ENCODE measurements around the gene MYO5A.

The MYO5A gene

DNA sequence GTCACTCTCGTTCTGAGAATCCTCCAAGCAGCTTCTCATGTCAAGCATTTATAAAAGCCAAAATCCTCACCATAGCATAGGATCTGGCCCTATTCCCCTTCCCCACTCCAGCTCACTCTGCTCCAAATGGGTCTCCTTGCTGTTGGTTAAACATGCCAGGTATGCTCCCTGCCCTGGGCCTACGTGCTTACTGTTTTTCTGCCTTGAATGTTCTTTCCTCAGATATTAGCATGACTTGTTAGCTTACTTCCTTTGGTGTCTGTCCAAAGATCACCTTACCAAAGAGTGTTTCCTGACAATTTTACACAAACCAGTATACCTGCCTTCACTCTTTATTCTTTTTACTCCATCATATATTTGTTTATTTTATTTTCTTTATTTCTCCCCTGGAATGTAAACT is 200.0 kb downstream of the MYO5A start (continued):
- TF ChIP-seq, protein P1, sequence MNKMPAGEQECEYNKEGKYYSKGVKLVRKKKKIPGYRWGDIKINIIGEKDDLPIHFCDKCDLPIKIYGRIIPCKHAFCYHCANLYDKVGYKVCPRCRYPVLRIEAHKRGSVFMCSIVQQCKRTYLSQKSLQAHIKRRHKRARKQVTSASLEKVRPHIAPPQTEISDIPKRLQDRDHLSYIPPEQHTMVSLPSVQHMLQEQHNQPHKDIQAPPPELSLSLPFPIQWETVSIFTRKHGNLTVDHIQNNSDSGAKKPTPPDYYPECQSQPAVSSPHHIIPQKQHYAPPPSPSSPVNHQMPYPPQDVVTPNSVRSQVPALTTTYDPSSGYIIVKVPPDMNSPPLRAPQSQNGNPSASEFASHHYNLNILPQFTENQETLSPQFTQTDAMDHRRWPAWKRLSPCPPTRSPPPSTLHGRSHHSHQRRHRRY (tag by site-specific recombination; IDR thresholded peaks at IDR 0.05): no peak
- no peak for TF ChIP-seq ZNF501 (tag by site-specific recombination; IDR thresholded peaks at IDR 0.05)
- TF ChIP-seq ZNF792 (tag by site-specific recombination; IDR thresholded peaks at IDR 0.05): no peak
- TF ChIP-seq ZNF211 (tag by site-specific recombination; IDR thresholded peaks at IDR 0.05; ENCODE audit: low read depth): no peak
- TF ChIP-seq ZNF624 (tag by site-specific recombination; IDR thresholded peaks at IDR 0.05): no peak
- TF ChIP-seq ZNF830 (tag by site-specific recombination; IDR thresholded peaks at IDR 0.05; ENCODE audit: low read depth): no peak
- no peak for TF ChIP-seq PRDM6 (tag by site-specific recombination; IDR thresholded peaks at IDR 0.05)
- no peak for TF ChIP-seq ZBTB6 (tag by site-specific recombination; IDR thresholded peaks at IDR 0.05)

DNA sequence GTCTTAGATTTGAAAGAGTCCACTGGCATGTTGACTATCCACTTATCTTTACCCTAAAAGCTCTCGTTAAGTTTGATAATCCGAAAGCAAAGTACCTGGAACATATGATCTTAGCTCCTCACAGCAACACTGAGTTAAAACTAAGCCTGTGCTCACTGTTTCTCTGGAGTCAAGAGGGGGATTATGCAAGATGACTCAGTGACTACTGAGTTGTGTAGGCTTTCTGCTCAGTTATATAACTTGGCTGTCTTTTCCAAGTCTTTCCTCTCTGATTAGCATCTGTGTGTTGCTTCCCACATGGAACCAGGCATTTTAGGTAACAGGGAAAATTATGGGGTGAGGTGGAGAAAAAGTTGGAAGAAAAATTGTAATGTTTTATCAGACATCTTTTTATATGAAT is 201.9 kb downstream of the MYO5A start:
- Histone ChIP-seq H3K4me1 (ENCODE audit: control insufficient read depth, insufficient read depth, low read length) (no peaks in the 10 kb centered on the region), H3K27ac (ENCODE audit: extremely low read depth, low read depth, low read length) (no peak overlapping the region), H3K9me3 (ENCODE audit: control insufficient read depth, insufficient read depth, low read depth, low read length) (no peaks in the 10 kb centered on the region), H3K4me3 (ENCODE audit: low read depth, low read length) (no peak overlapping the region), H3K36me3 (ENCODE audit: control insufficient read depth in 2 of 2, insufficient read depth in 1 of 2, low read length in 2 of 2) (peaks cover 0 to 17% of the 10 kb centered on the region in 2 experiments; a peak in 1 of 3 replicates)
- ChIA-PET CTCF (interaction anchor here (0.5 kb wide), 1 partner anchor 263 kb away, joined by 3 read pairs; no protein-coding TSS in a partner anchor), POLR2A (no interaction called here)
- no peak for TF ChIP-seq ZNF621 (tag by site-specific recombination; IDR thresholded peaks at IDR 0.05)
- no peak for TF ChIP-seq ZNF214 (tag by site-specific recombination; IDR thresholded peaks at IDR 0.05; ENCODE audit: borderline replicate concordance)
- no peak for TF ChIP-seq ZNF292 (tag by site-specific recombination; IDR thresholded peaks at IDR 0.05; ENCODE audit: borderline replicate concordance, low read depth)
- TF ChIP-seq PRDM1 (tag by site-specific recombination; IDR thresholded peaks at IDR 0.05): no peak
- TF ChIP-seq ZNF837 (tag by site-specific recombination; IDR thresholded peaks at IDR 0.05): no peak
- TF ChIP-seq ZNF626 (tag by site-specific recombination; IDR thresholded peaks at IDR 0.05): no peak
- no peak for TF ChIP-seq ZNF354C (tag by site-specific recombination; IDR thresholded peaks at IDR 0.05; ENCODE audit: borderline replicate concordance, low read depth)
- no peak for TF ChIP-seq ZNF221 (tag by site-specific recombination; IDR thresholded peaks at IDR 0.05; ENCODE audit: borderline replicate concordance)
- TF ChIP-seq GLI2 (tag by site-specific recombination; IDR thresholded peaks at IDR 0.05; ENCODE audit: borderline replicate concordance, low read depth): no peak

DNA sequence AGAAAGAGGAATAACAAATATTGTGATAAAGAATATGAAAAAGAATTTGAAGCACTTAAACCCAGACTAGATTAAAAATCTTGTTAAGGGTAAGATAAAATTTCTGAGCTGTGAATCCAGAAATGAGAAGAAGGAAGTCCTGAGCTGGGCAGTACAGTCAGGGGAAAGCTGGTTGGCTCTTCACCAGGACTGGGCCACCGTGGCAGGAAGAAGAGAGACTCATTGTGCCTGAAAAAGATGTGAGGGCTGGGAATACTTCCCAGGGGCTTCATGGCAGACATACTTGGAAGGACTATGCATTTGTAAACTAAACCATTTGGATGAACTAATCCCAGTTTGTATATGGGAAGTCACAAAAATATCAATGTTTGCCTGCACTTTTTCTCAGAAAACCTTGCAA is 204.6 kb downstream of the MYO5A start:
- no peak for TF ChIP-seq ZIC2 (tag by site-specific recombination; IDR thresholded peaks at IDR 0.05)
- TF ChIP-seq, protein P2, sequence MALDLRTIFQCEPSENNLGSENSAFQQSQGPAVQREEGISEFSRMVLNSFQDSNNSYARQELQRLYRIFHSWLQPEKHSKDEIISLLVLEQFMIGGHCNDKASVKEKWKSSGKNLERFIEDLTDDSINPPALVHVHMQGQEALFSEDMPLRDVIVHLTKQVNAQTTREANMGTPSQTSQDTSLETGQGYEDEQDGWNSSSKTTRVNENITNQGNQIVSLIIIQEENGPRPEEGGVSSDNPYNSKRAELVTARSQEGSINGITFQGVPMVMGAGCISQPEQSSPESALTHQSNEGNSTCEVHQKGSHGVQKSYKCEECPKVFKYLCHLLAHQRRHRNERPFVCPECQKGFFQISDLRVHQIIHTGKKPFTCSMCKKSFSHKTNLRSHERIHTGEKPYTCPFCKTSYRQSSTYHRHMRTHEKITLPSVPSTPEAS (tag by site-specific recombination; IDR thresholded peaks at IDR 0.05): no peak
- TF ChIP-seq ZNF157 (tag by site-specific recombination; IDR thresholded peaks at IDR 0.05): no peak
- TF ChIP-seq ZXDB (tag by site-specific recombination; IDR thresholded peaks at IDR 0.05): no peak
- TF ChIP-seq SP2 (tag by site-specific recombination; IDR thresholded peaks at IDR 0.05): no peak
- TF ChIP-seq KLF8 (tag by site-specific recombination; IDR thresholded peaks at IDR 0.05): no peak
- TF ChIP-seq ZNF16 (tag by site-specific recombination; IDR thresholded peaks at IDR 0.05; ENCODE audit: low read depth): no peak
- no peak for TF ChIP-seq YY1 (tag by site-specific recombination; IDR thresholded peaks at IDR 0.05)
- no peak for TF ChIP-seq GFI1B (tag by site-specific recombination; IDR thresholded peaks at IDR 0.05)
- TF ChIP-seq ZNF677 (tag by site-specific recombination; IDR thresholded peaks at IDR 0.05): no peak
- no peak for TF ChIP-seq BCL11A (tag by site-specific recombination; IDR thresholded peaks at IDR 0.05; ENCODE audit: low read depth)
- no peaks in the 10 kb centered on the region for H3K4me1 ChIP-seq (ENCODE audit: control insufficient read depth, insufficient read depth, low read length)

More for the DNA sequence above, 204.6 kb downstream of the MYO5A start:
- Histone ChIP-seq H3K36me3 (ENCODE audit: control insufficient read depth in 2 of 2, insufficient read depth in 1 of 2, low read length in 2 of 2) (peaks cover 0 to 19% of the 10 kb centered on the region in 2 experiments; a peak in 1 of 3 replicates), H3K27ac (ENCODE audit: extremely low read depth, low read depth, low read length) (no peak overlapping the region), H3K9me3 (ENCODE audit: control insufficient read depth, insufficient read depth, low read depth, low read length) (no peaks in the 10 kb centered on the region), H3K4me3 (ENCODE audit: low read depth, low read length) (no peak overlapping the region)
- POLR2A ChIA-PET: no interaction called here
- CTCF ChIA-PET: no interaction called here

Measured in HEK293 (cell line).